Measurements from ENCODE around the gene ZNF74.

- TF ChIP-seq CTCF (IDR thresholded peaks at IDR 0.05) (no peak), POLR2A (IDR thresholded peaks at IDR 0.05; ENCODE audit: low read depth) (no peak), EP300 (IDR thresholded peaks at IDR 0.05) (no peak), POLR2AphosphoS5 (IDR thresholded peaks at IDR 0.05) (no peak)
These were observed 10.4 kb upstream of the ZNF74 start for GRCh38 chr22:20383538-20383937.
